Neural cell (in vitro differentiated cells): ENCODE data around the gene DHH. TPM values are rescaled to one million over a fixed set of nuclear protein-coding genes. Genes with fewer than 3 reads are reported as not detected.
A peak's percentile ranks its signal among the peaks of the same experiment; 100 is the strongest.

Experiments
- H2AFZ ChIP-seq: fragments of 200-600, 300-800 bp; sonication (generic), shearing (Covaris generic); 2 replicates; pipeline ENCODE4 v1.6.0; 2014; ENCODE audit warnings: low read depth, mild to moderate bottlenecking, antibody characterized with exemption, low read length, moderate library complexity
- H3F3A ChIP-seq: fragments of 200-600 bp; shearing (Covaris generic); 2 replicates; pipeline ENCODE4 v1.6.1; 2016; ENCODE audit warnings: mild to moderate bottlenecking, moderate library complexity, mixed read lengths, antibody characterized with exemption, low read length; ENCODE audit not compliant: insufficient read depth, poor library complexity, severe bottlenecking
- H3K27ac ChIP-seq: fragments of 200-600, 300-800 bp; sonication (generic), shearing (Covaris generic); 2 replicates; pipeline ENCODE4 v1.5.1; 2014; ENCODE audit warnings: mild to moderate bottlenecking, low read length, moderate library complexity
- H3K27me3 ChIP-seq: fragments of 300-800, 200-600 bp; sonication (generic), shearing (Covaris generic); 2 replicates; pipeline ENCODE4 v1.6.0; 2014; ENCODE audit warnings: mild to moderate bottlenecking, low read depth, low read length, moderate library complexity; ENCODE audit not compliant: insufficient read depth
- H3K36me3 ChIP-seq: fragments of 300-800, 200-600 bp; sonication (generic), shearing (Covaris generic); 2 replicates; pipeline ENCODE4 v1.5.1; 2014; ENCODE audit warnings: mild to moderate bottlenecking, antibody characterized with exemption, low read length, moderate library complexity; ENCODE audit not compliant: insufficient read depth
- H3K4me2 ChIP-seq: fragments of 300-800, 200-600 bp; sonication (generic), shearing (Covaris generic); 2 replicates; pipeline ENCODE4 v1.6.0; 2014; ENCODE audit warnings: mild to moderate bottlenecking, low read length
- H3K4me3 ChIP-seq: fragments of 300-800, 200-600 bp; sonication (generic), shearing (Covaris generic); 2 replicates; pipeline ENCODE4 v1.5.1; 2014; ENCODE audit warnings: mild to moderate bottlenecking, low read length, moderate library complexity
- H3K79me2 ChIP-seq: fragments of 200-600 bp; shearing (Covaris generic); replicated peaks from 2 replicates; pipeline ENCODE4 v1.6.0; 2014; ENCODE audit warnings: mild to moderate bottlenecking, low read length, moderate library complexity; ENCODE audit not compliant: insufficient read depth
- H3K9ac ChIP-seq: fragments of 300-800, 200-600 bp; sonication (generic), shearing (Covaris generic); 2 replicates; pipeline ENCODE4 v1.6.1; 2016; ENCODE audit warnings: mild to moderate bottlenecking, low read length, mixed read lengths
- H3K9me2 ChIP-seq: fragments of 200-600 bp; shearing (Covaris generic); 2 replicates; pipeline ENCODE4 v1.6.1; 2016; ENCODE audit warnings: mild to moderate bottlenecking, low read length, mixed read lengths; ENCODE audit not compliant: insufficient read depth
- H3K9me3 ChIP-seq: fragments of 200-600, 300-800 bp; sonication (generic), shearing (Covaris generic); 2 replicates; pipeline ENCODE4 v1.6.1; 2016; ENCODE audit warnings: mild to moderate bottlenecking, mixed run types, low read length, moderate library complexity, mixed read lengths
- H4K20me1 ChIP-seq: fragments of 200-600 bp; shearing (Covaris generic); 2 replicates; pipeline ENCODE4 v1.6.1; 2016; ENCODE audit warnings: mild to moderate bottlenecking, mixed run types; ENCODE audit not compliant: insufficient read depth
- CTCF ChIP-seq: fragments of 450-650 bp; IDR thresholded peaks from 2 replicates; pipeline ENCODE4 v1.5.1; 2014; ENCODE audit warnings: antibody characterized with exemption, mild to moderate bottlenecking, moderate library complexity; ENCODE audit not compliant: poor library complexity, severe bottlenecking
- EP300 ChIP-seq: fragments of 450-650 bp; conservative IDR thresholded peaks from 2 replicates; pipeline ENCODE4 v1.6.1; 2014; ENCODE audit warnings: antibody characterized with exemption, mild to moderate bottlenecking, moderate library complexity; ENCODE audit not compliant: poor library complexity, severe bottlenecking
- EZH2 ChIP-seq: fragments of 200-600, 300-800 bp; shearing (Covaris generic), sonication (generic); IDR thresholded peaks from 2 replicates; pipeline ENCODE4 v1.6.1; 2014; ENCODE audit warnings: antibody characterized with exemption, low read length, borderline replicate concordance, mild to moderate bottlenecking; ENCODE audit not compliant: insufficient read depth, poor library complexity, severe bottlenecking
- MXI1 ChIP-seq: fragments of 450-650 bp; conservative IDR thresholded peaks from 2 replicates; pipeline ENCODE4 v1.6.1; 2014; ENCODE audit warnings: antibody characterized with exemption, mild to moderate bottlenecking; ENCODE audit not compliant: poor library complexity, severe bottlenecking
- POLR2AphosphoS5 ChIP-seq: IDR thresholded peaks from 2 replicates; pipeline ENCODE4 v1.6.1; 2012
- RAD21 ChIP-seq: fragments of 450-650 bp; conservative IDR thresholded peaks from 2 replicates; pipeline ENCODE4 v1.6.1; 2014; ENCODE audit warnings: antibody characterized with exemption, mild to moderate bottlenecking, moderate library complexity
- REST ChIP-seq: IDR thresholded peaks from 2 replicates; pipeline ENCODE4 v1.6.1; 2012; ENCODE audit warnings: borderline replicate concordance
- SMC3 ChIP-seq: fragments of 450-650 bp; conservative IDR thresholded peaks from 2 replicates; pipeline ENCODE4 v1.6.1; 2014; ENCODE audit warnings: antibody characterized with exemption, mild to moderate bottlenecking, moderate library complexity; ENCODE audit not compliant: poor library complexity
- TAF1 ChIP-seq: IDR thresholded peaks from 2 replicates; pipeline ENCODE4 v1.6.1; 2012; ENCODE audit warnings: low read depth
- polyA plus RNA-seq: library from polyadenylated mRNA; depleted of rRNA; stranded (reverse); fragments of >200 nt; gene quantifications from 2 replicates; pipeline ENCODE4 v1.2.3, GENCODE V29; 2014

Gene DHH
- polyA plus RNA-seq, 1 donor from 2014 or later, result 0.66 TPM

GRCh38 chr12:49088150-49088931 is 6.3 kb downstream of the DHH start:
- Histone ChIP-seq H3K27ac (no peak overlapping the region), H3K9ac (no peak overlapping the region), H3K27me3 (peaks cover 61% of the 10 kb centered on the region), H3K4me2 (no peak overlapping the region), H4K20me1 (no peaks in the 10 kb centered on the region), H3F3A (no peaks in the 10 kb centered on the region), H3K4me3 (peak overlapping the region; percentile 36), H3K9me2 (no peaks in the 10 kb centered on the region), H3K79me2 (no peaks in the 10 kb centered on the region), H3K36me3 (no peaks in the 10 kb centered on the region), H2AFZ (no peak overlapping the region), H3K9me3 (no peaks in the 10 kb centered on the region)
- TF ChIP-seq RAD21 (peak; percentile 82), CTCF (peak; percentile 93), EZH2 (no peak), MXI1 (no peak), REST (no peak), POLR2AphosphoS5 (peak; percentile 8), EP300 (no peak), SMC3 (peak; percentile 89)

GRCh38 chr12:49086116-49086515 is 8.5 kb downstream of the DHH start:
- Histone ChIP-seq H3K9ac (no peak overlapping the region), H3K27ac (no peak overlapping the region), H2AFZ (no peak overlapping the region), H3K36me3 (no peaks in the 10 kb centered on the region), H3K79me2 (no peaks in the 10 kb centered on the region), H3K27me3 (peaks cover 39% of the 10 kb centered on the region), H4K20me1 (no peaks in the 10 kb centered on the region), H3K4me2 (no peak overlapping the region), H3F3A (no peaks in the 10 kb centered on the region), H3K9me2 (no peaks in the 10 kb centered on the region), H3K4me3 (no peak overlapping the region), H3K9me3 (no peaks in the 10 kb centered on the region)
- TF ChIP-seq RAD21 (no peak), CTCF (no peak), POLR2AphosphoS5 (no peak), MXI1 (no peak), REST (no peak), TAF1 (no peak), EZH2 (no peak), EP300 (no peak), SMC3 (no peak)
